Ascending aorta (tissue), 2 donors: ENCODE data around the gene KLHDC7B. TPM values are rescaled to one million over a fixed set of nuclear protein-coding genes. Genes with fewer than 3 reads are reported as not detected.
"Not testable (repeated sequence)": the region's sequence is repeated elsewhere in the genome, so short reads cannot be mapped to it uniquely, and the experiment has no call there.

ENCODE experiments used
- DNase-seq, 2 donors: peaks; one replicate each; pipeline ENCODE4 v3.0.0-alpha.2; 2019; ENCODE audit warnings: low spot score in 2 of 2
- H3K27ac ChIP-seq, 2 donors: fragments of 200-600 bp; sonication (generic); one replicate each; pipeline ENCODE4 v1.5.1; 2016 to 2017; ENCODE audit warnings: mild to moderate bottlenecking in 1 of 2
- H3K27me3 ChIP-seq: fragments of 200-600 bp; sonication (generic); one replicate; pipeline ENCODE4 v1.5.1; 2017
- H3K36me3 ChIP-seq, 2 donors: fragments of 200-600 bp; sonication (generic); one replicate each; pipeline ENCODE4 v1.5.1; 2016
- H3K4me1 ChIP-seq, 2 donors: fragments of 200-600 bp; sonication (generic); one replicate each; pipeline ENCODE4 v1.5.1; 2016 to 2017; ENCODE audit warnings: mild to moderate bottlenecking in 1 of 2
- H3K4me3 ChIP-seq, 2 donors: fragments of 200-600 bp; sonication (generic); one replicate each; pipeline ENCODE4 v1.5.1; 2016 to 2017; ENCODE audit warnings: mild to moderate bottlenecking in 1 of 2
- H3K9me3 ChIP-seq, 2 donors: fragments of 200-600 bp; sonication (generic); one replicate each; pipeline ENCODE4 v1.5.1; 2016
- intact Hi-C: fragments of 100-400 bp; cut with DNase I; formaldehyde crosslinking; loops from one replicate; pipeline ENCODE4 v1.15.1; 2023
- total RNA-seq: library from RNA; depleted of rRNA; stranded (reverse); fragments of >200 nt; gene quantifications from one replicate; pipeline ENCODE4 v1.1.0, GENCODE V29; 2016
- TF ChIP-seq, protein P1 (sequence below), 3 experiments: fragments of 200-600 bp in 2 of 3; fragments of 450-650 bp in 1 of 3; sonication (generic) in 2 of 3; IDR thresholded peaks; one replicate each; pipeline ENCODE4 v1.5.1; 2016 to 2019; ENCODE audit warnings: antibody characterized with exemption in 3 of 3, mild to moderate bottlenecking in 1 of 3, moderate library complexity in 1 of 3

The KLHDC7B gene
- total RNA-seq, 1 donor from 2014 or later = not detected

DNA sequence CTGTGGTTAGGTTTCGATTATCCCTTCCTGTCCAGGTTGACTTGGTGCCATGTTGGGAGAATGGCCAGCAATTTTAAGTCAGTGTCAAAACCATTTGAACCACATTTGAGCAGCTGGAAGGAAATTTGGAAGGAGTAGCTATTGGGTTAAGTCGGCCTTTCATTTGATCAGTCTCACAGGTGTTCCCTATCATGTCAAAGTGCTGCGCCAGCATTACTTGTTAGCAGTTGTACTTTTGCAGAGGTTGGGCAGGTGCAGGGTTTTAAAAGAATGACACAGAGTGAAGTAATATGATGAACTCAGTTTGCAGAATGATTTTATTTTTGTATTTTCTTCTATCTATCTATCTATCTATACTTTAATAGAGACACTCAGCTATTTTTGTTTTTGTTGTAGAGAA, 9.5 kb upstream of the KLHDC7B start:
- DNase-seq = no peak
- TF ChIP-seq, protein P1, sequence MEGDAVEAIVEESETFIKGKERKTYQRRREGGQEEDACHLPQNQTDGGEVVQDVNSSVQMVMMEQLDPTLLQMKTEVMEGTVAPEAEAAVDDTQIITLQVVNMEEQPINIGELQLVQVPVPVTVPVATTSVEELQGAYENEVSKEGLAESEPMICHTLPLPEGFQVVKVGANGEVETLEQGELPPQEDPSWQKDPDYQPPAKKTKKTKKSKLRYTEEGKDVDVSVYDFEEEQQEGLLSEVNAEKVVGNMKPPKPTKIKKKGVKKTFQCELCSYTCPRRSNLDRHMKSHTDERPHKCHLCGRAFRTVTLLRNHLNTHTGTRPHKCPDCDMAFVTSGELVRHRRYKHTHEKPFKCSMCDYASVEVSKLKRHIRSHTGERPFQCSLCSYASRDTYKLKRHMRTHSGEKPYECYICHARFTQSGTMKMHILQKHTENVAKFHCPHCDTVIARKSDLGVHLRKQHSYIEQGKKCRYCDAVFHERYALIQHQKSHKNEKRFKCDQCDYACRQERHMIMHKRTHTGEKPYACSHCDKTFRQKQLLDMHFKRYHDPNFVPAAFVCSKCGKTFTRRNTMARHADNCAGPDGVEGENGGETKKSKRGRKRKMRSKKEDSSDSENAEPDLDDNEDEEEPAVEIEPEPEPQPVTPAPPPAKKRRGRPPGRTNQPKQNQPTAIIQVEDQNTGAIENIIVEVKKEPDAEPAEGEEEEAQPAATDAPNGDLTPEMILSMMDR (IDR thresholded peaks at IDR 0.05) = no peak
- intact Hi-C loops = no loop called here
- Histone ChIP-seq H3K27ac (no peak overlapping the region), H3K9me3 (no peaks in the 10 kb centered on the region), H3K4me3 (no peak overlapping the region), H3K27me3 (peaks cover 8% of the 10 kb centered on the region), H3K36me3 (no peaks in the 10 kb centered on the region), H3K4me1 (peaks cover 10 to 17% of the 10 kb centered on the region in 2 donors)

DNA sequence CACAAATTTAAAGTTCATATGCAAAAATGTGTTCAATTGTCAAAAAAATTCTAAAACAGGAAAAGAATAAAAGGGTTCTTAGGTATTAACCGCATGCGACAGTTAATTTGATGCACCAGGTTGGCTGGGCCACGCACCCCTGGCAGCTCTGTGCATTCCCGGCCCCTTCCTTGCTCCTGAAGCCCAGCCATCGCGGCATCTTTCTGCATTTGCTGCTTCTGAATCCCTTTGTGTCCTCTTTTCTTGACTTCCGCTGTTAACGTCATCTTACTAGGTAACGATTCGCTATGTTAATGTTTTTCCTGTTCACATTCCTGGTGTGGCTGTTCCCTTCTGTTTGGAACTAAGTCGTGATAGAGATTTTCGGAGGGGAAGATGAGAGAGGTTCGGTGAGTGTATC, 7.9 kb upstream of the KLHDC7B start:
- H3K27me3 ChIP-seq = no peaks in the 10 kb centered on the region
- intact Hi-C loops = no loop called here
- peak overlapping the region; percentile 76 to 77 for H3K27ac ChIP-seq
- H3K4me1 ChIP-seq = peaks cover 0 to 4% of the 10 kb centered on the region in 2 donors
- no peaks in the 10 kb centered on the region for H3K36me3 ChIP-seq
- H3K4me3 ChIP-seq = no peak overlapping the region
- no peaks in the 10 kb centered on the region for H3K9me3 ChIP-seq
- no peak for DNase-seq
- TF ChIP-seq, protein P1 (IDR thresholded peaks at IDR 0.05) = no peak

DNA sequence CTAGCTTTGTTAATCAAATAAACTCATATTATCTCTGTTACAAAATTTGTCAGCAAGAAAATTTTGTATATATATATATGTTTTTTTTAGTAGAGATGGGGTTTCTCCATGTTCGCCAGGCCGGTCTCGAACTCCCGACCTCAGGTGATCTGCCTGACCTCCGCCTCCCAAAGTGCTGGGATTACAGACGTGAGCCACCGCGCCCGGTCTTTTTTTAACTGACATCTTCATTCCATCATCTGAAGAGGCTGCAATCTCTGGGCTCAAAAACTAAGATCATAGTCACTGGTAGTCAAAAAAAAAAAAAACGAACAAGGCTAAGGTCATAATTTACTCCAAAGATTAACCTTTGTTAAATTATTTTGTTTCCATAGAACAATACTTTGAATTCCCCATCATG, 5.3 kb upstream of the KLHDC7B start:
- Histone ChIP-seq H3K27me3 (no peaks in the 10 kb centered on the region), H3K4me3 (no peak overlapping the region), H3K9me3 (no peaks in the 10 kb centered on the region), H3K36me3 (no peaks in the 10 kb centered on the region), H3K27ac (peak overlapping the region; percentile 76 to 77), H3K4me1 (peaks cover 3 to 6% of the 10 kb centered on the region in 2 donors)
- DNase-seq = no peak
- intact Hi-C loops = no loop called here
- TF ChIP-seq, protein P1 (IDR thresholded peaks at IDR 0.05) = no peak

DNA sequence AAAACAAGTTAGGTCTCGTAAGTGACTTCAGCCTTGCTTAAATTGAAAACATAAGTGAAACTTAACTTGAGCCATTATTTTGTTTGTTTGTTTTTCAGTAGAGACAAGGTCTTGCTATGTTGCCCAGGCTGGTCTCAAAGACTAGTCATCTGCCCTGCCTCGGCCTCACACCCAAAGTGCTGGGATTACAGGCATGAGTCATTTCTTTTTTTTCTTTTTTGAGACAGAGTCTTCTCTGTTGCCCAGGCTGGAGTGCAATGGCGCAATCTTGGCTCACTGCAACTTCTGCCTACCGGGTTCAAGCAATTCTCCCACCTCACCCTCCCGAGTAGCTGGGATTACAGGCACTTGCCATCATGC, 4.1 kb upstream of the KLHDC7B start:
- intact Hi-C loops, H3K4me3 ChIP-seq, H3K4me1 ChIP-seq, H3K27me3 ChIP-seq, H3K36me3 ChIP-seq, H3K9me3 ChIP-seq, DNase-seq: not testable (repeated sequence)
- H3K27ac ChIP-seq = peak overlapping the region in 1 of 2 donors; percentile 57

DNA sequence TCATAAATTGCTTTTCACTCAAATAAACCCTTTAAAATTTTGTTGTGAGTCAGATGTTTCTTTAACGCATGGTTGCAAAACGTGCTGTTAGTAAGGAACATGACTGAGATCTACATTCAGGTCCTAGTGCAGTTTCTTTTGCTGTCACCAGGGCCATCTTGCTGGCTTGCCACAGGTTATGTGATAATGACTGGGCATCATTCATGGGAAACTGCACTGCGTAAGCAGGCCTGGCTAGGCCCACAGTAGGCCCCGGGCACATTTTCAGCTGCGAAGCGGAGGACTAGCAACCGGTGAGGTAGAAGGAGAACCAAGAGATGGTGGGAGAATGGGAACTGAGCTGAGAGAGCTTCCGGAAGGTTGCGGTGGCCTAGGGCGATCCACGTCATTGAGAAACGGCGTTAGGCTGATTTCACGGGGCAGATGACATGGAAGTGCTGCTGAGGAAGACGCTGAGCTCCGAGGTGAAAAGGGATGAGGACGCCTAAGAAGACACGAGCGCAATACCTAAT, 3.2 kb upstream of the KLHDC7B start:
- no peak overlapping the region for H3K4me3 ChIP-seq
- no peaks in the 10 kb centered on the region for H3K9me3 ChIP-seq
- peaks cover 3% of the 10 kb centered on the region for H3K27me3 ChIP-seq
- TF ChIP-seq, protein P1 (IDR thresholded peaks at IDR 0.05) = peak in 1 of 3 experiments; percentile 9
- intact Hi-C loops = no loop called here
- H3K36me3 ChIP-seq = no peaks in the 10 kb centered on the region
- no peak for DNase-seq
- H3K4me1 ChIP-seq = peaks cover 3 to 6% of the 10 kb centered on the region in 2 donors
- peak overlapping the region in 1 of 2 donors; percentile 5 for H3K27ac ChIP-seq

DNA sequence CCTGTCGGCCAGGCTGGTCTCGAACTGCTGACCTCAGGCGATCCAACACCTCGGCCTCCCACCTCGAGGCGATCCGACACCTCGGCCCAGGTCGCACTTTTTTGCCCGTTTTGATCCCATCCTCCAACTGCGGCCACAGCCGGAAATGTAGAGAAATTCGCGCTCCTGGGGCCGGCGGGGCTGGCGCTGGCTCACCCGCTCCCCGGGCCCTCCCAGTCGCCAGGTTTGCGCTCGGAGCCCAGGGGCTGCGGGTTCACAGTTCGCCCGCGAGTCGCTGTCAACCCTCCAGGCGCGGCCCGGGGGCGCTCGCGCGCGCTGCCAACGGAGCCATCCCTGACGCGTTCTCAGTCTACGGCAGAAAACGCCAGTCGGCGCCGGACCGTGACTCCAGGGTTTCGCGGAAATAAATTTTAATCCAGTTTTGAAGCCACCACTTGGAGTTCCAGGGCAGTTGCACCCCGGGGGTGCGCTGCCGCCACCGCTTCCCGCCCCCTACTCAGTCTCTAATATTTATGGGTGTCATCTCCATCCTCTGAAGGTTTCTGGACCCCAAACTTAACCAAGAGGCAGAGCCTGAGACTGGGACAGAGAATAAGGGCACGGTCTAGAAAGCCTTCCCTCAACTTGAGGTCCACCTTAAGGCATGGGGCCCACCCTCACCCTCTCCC, 1.5 kb upstream of the KLHDC7B start:
- no peak overlapping the region for H3K27ac ChIP-seq
- H3K4me1 ChIP-seq = peaks cover 8 to 10% of the 10 kb centered on the region in 2 donors
- TF ChIP-seq, protein P1 (IDR thresholded peaks at IDR 0.05) = peak in 2 of 3 experiments; percentile 42 to 54
- no peaks in the 10 kb centered on the region for H3K36me3 ChIP-seq
- peak in 1 of 2 donors; percentile 87 for DNase-seq
- intact Hi-C loops = no loop called here
- H3K4me3 ChIP-seq = peak overlapping the region; percentile 37 to 48
- H3K9me3 ChIP-seq = no peaks in the 10 kb centered on the region
- peaks cover 16% of the 10 kb centered on the region for H3K27me3 ChIP-seq
